GM23338 (cell line): ENCODE data around the gene PLPP4. TPM values are rescaled to one million over a fixed set of nuclear protein-coding genes. Genes with fewer than 3 reads are reported as not detected.

Experiments
- ATAC-seq: fragments of 200-7000 bp; cut with Tn5 transposase; 3 replicates; pipeline ENCODE4 v1.9.1; 2020
- DNase-seq: peaks from one replicate; pipeline ENCODE4 v3.0.0-alpha.2; 2015; ENCODE audit warnings: low spot score
- H2AFZ ChIP-seq: fragments of 200-600 bp; sonication (generic); 2 replicates; pipeline ENCODE4 v1.8.0; 2016; ENCODE audit warnings: antibody characterized with exemption, mild to moderate bottlenecking, moderate library complexity
- H3F3A ChIP-seq: fragments of 200-600 bp; sonication (generic); replicated peaks from 2 replicates; pipeline ENCODE4 v1.8.0; 2017; ENCODE audit warnings: antibody characterized with exemption, mixed run types, low read depth
- H3K27ac ChIP-seq: fragments of 200-600 bp; sonication (generic); 2 replicates; pipeline ENCODE4 v1.6.1; 2016; ENCODE audit warnings: low read depth
- H3K27me3 ChIP-seq: fragments of 200-600 bp; sonication (generic); 2 replicates; pipeline ENCODE4 v1.8.0; 2016; ENCODE audit warnings: mild to moderate bottlenecking, mixed run types, moderate library complexity; ENCODE audit not compliant: insufficient read depth
- H3K36me3 ChIP-seq: fragments of 200-600 bp; sonication (generic); 2 replicates; pipeline ENCODE4 v1.8.0; 2016; ENCODE audit warnings: mild to moderate bottlenecking; ENCODE audit not compliant: insufficient read depth
- H3K4me1 ChIP-seq: fragments of 200-600 bp; sonication (generic); 2 replicates; pipeline ENCODE4 v1.8.0; 2016; ENCODE audit warnings: mild to moderate bottlenecking, moderate library complexity; ENCODE audit not compliant: insufficient read depth
- H3K4me2 ChIP-seq: fragments of 200-600 bp; sonication (generic); 2 replicates; pipeline ENCODE4 v1.7.1; 2017; ENCODE audit warnings: mixed run types
- H3K4me3 ChIP-seq: fragments of 200-600 bp; sonication (generic); 2 replicates; pipeline ENCODE4 v1.6.1; 2016; ENCODE audit warnings: mixed run types
- H3K79me2 ChIP-seq: fragments of 200-600 bp; sonication (generic); replicated peaks from 2 replicates; pipeline ENCODE4 v1.8.0; 2017; ENCODE audit warnings: mild to moderate bottlenecking; ENCODE audit not compliant: insufficient read depth
- H3K9me2 ChIP-seq: fragments of 200-600 bp; sonication (generic); 2 replicates; pipeline ENCODE4 v1.8.0; 2017; ENCODE audit not compliant: insufficient read depth
- H4K20me1 ChIP-seq: fragments of 200-600 bp; sonication (generic); replicated peaks from 2 replicates; pipeline ENCODE4 v1.8.0; 2017; ENCODE audit warnings: mild to moderate bottlenecking; ENCODE audit not compliant: insufficient read depth
- H3K27ac Mint-ChIP-seq: 2 replicates; pipeline ENCODE4 v1.8.0; 2020; ENCODE audit warnings: inconsistent platforms, mild to moderate bottlenecking, moderate library complexity, mixed read lengths
- H3K27me3 Mint-ChIP-seq: 3 replicates; pipeline ENCODE4 v1.8.0; 2022; ENCODE audit warnings: low read depth, mild to moderate bottlenecking, moderate library complexity, mixed read lengths, inconsistent platforms; ENCODE audit not compliant: insufficient read depth, poor library complexity
- H3K36me3 Mint-ChIP-seq: 3 replicates; pipeline ENCODE4 v1.8.0; 2021; ENCODE audit warnings: low read depth, mild to moderate bottlenecking, inconsistent platforms, moderate library complexity, mixed read lengths
- H3K4me1 Mint-ChIP-seq: 3 replicates; pipeline ENCODE4 v1.8.0; 2020; ENCODE audit warnings: mild to moderate bottlenecking, inconsistent platforms, mixed read lengths
- H3K4me3 Mint-ChIP-seq: 3 replicates; pipeline ENCODE4 v1.8.0; 2021; ENCODE audit warnings: moderate library complexity, mild to moderate bottlenecking, inconsistent platforms, mixed read lengths
- H3K9me3 Mint-ChIP-seq: 3 replicates; pipeline ENCODE4 v1.8.0; 2020; ENCODE audit warnings: moderate library complexity, mild to moderate bottlenecking, inconsistent platforms, mixed read lengths
- CREB1 ChIP-seq: fragments of 250-450 bp; sonication (Bioruptor Pico); IDR thresholded peaks from 2 replicates; pipeline ENCODE4 v1.5.0; 2020; ENCODE audit warnings: low read depth, mild to moderate bottlenecking, moderate library complexity
- CTCF ChIP-seq, 2 experiments: fragments of 200-600 bp in 1 of 2; sonication (generic) in 1 of 2; conservative IDR thresholded peaks; 2 replicates each; pipeline versions ENCODE4 v1.5.1 to v1.6.1; 2016 to 2017; ENCODE audit warnings: antibody characterized with exemption in 2 of 2, low read depth in 2 of 2, mild to moderate bottlenecking in 2 of 2, moderate library complexity in 1 of 2
- EZH2 ChIP-seq: fragments of 200-600 bp; sonication (generic); IDR thresholded peaks from one replicate; pipeline ENCODE4 v1.8.0; 2017; ENCODE audit warnings: antibody characterized with exemption, mild to moderate bottlenecking, low read depth; ENCODE audit not compliant: unreplicated experiment
- EZH2phosphoT487 ChIP-seq: fragments of 200-600 bp; sonication (generic); IDR thresholded peaks from one replicate; pipeline ENCODE4 v1.8.1; 2018; ENCODE audit warnings: antibody characterized with exemption; ENCODE audit not compliant: unreplicated experiment
- JUNB ChIP-seq: IDR thresholded peaks from one replicate; pipeline ENCODE4 v1.6.1; 2016; ENCODE audit warnings: antibody characterized with exemption; ENCODE audit not compliant: unreplicated experiment
- NANOG ChIP-seq: IDR thresholded peaks from 2 replicates; pipeline ENCODE4 v1.6.1; 2016; ENCODE audit warnings: antibody characterized with exemption, borderline replicate concordance
- POLR2AphosphoS5 ChIP-seq: IDR thresholded peaks from 2 replicates; pipeline ENCODE4 v1.6.1; 2016; ENCODE audit warnings: antibody characterized with exemption, low read depth
- STAT1 ChIP-seq: IDR thresholded peaks from one replicate; pipeline ENCODE4 v1.6.1; 2016; ENCODE audit warnings: antibody characterized with exemption; ENCODE audit not compliant: unreplicated experiment
- ZNF114 ChIP-seq: fragments of 250-450 bp; sonication (Bioruptor Pico); IDR thresholded peaks from 2 replicates; pipeline ENCODE4 v1.5.0; 2020; ENCODE audit warnings: mild to moderate bottlenecking, moderate library complexity
- ZNF331 ChIP-seq: fragments of 250-450 bp; sonication (Bioruptor Pico); IDR thresholded peaks from 2 replicates; pipeline ENCODE4 v1.5.0; 2020; ENCODE audit warnings: low read depth, mild to moderate bottlenecking, moderate library complexity
- polyA plus RNA-seq: library from polyadenylated mRNA; unstranded; fragments of >200 nt; fragmentation: Nextera tagmentation; extraction: Ambion mirVana; gene quantifications from 2 replicates; pipeline ENCODE4 v1.2.1, GENCODE V29; 2016
- total RNA-seq: library from RNA; depleted of rRNA; stranded (reverse); fragments of >200 nt; shearing (Covaris generic); gene quantifications from 2 replicates; pipeline ENCODE4 v1.2.3, GENCODE V29; 2014
- TF ChIP-seq, protein P1 (sequence below): IDR thresholded peaks from 2 replicates; pipeline ENCODE4 v1.6.1; 2016; ENCODE audit warnings: antibody characterized with exemption
- TF ChIP-seq, protein P2 (sequence below): fragments of 250-450 bp; sonication (Bioruptor Pico); IDR thresholded peaks from 2 replicates; pipeline ENCODE4 v1.5.0; 2020; ENCODE audit warnings: mild to moderate bottlenecking, moderate library complexity
- TF ChIP-seq, protein P3 (sequence below): IDR thresholded peaks from one replicate; pipeline ENCODE4 v1.6.1; 2018; ENCODE audit warnings: antibody characterized with exemption; ENCODE audit not compliant: unreplicated experiment

The PLPP4 gene
- total and polyA plus RNA-seq, 2 experiments from 2014 or later = 0.24 to 0.31 TPM

DNA sequence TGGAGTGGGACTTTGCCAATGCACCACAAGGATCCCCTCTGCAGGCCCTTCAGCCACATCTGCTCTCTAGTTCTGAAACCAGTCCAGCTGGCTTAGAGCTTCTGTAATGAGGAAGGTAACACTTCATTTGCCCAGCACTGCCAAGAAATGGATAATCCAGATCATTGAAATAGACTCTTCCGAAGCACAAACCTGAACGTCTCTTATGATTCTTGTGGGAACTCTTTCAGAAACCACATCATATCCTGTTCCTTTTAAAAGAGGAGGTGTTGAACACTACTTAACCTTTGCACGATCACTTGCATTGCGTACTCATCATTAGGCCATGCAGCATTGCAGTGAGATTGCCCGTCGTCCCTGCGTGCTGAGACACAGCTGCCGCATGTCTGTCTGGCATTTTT, 25.8 kb upstream of the PLPP4 start:
- Mint-ChIP-seq H3K4me1 (peaks cover under 1% of the 10 kb centered on the region; the same call in 1 of the 3 replicates), H3K4me3 (no peak overlapping the region), H3K27ac (no peak overlapping the region), H3K36me3 (no peaks in the 10 kb centered on the region), H3K9me3 (no peaks in the 10 kb centered on the region), H3K27me3 (no peaks in the 10 kb centered on the region)
- Histone ChIP-seq H2AFZ (no peak overlapping the region), H4K20me1 (no peaks in the 10 kb centered on the region), H3K4me1 (no peaks in the 10 kb centered on the region), H3K27ac (no peak overlapping the region), H3F3A (no peaks in the 10 kb centered on the region), H3K9me2 (no peaks in the 10 kb centered on the region), H3K27me3 (no peaks in the 10 kb centered on the region), H3K4me2 (no peak overlapping the region), H3K4me3 (no peak overlapping the region), H3K36me3 (no peaks in the 10 kb centered on the region), H3K79me2 (no peaks in the 10 kb centered on the region)
- no peak for ATAC-seq
- no peak for DNase-seq
- no peak for TF ChIP-seq JUNB
- no peak for TF ChIP-seq NANOG
- TF ChIP-seq, protein P1, sequence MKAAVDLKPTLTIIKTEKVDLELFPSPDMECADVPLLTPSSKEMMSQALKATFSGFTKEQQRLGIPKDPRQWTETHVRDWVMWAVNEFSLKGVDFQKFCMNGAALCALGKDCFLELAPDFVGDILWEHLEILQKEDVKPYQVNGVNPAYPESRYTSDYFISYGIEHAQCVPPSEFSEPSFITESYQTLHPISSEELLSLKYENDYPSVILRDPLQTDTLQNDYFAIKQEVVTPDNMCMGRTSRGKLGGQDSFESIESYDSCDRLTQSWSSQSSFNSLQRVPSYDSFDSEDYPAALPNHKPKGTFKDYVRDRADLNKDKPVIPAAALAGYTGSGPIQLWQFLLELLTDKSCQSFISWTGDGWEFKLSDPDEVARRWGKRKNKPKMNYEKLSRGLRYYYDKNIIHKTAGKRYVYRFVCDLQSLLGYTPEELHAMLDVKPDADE = no peak
- no peak for TF ChIP-seq ZNF331 (CRISPR knock-in tag)
- no peak for TF ChIP-seq POLR2AphosphoS5
- no peak for TF ChIP-seq EZH2
- no peak for TF ChIP-seq EZH2phosphoT487
- no peak for TF ChIP-seq CTCF (conservative IDR thresholded peaks at IDR 0.05; ENCODE audit: low read depth in 2 of 2)
- no peak for TF ChIP-seq ZNF114
- no peak for TF ChIP-seq STAT1
- TF ChIP-seq CREB1 (CRISPR knock-in tag) = no peak
- TF ChIP-seq, protein P2, sequence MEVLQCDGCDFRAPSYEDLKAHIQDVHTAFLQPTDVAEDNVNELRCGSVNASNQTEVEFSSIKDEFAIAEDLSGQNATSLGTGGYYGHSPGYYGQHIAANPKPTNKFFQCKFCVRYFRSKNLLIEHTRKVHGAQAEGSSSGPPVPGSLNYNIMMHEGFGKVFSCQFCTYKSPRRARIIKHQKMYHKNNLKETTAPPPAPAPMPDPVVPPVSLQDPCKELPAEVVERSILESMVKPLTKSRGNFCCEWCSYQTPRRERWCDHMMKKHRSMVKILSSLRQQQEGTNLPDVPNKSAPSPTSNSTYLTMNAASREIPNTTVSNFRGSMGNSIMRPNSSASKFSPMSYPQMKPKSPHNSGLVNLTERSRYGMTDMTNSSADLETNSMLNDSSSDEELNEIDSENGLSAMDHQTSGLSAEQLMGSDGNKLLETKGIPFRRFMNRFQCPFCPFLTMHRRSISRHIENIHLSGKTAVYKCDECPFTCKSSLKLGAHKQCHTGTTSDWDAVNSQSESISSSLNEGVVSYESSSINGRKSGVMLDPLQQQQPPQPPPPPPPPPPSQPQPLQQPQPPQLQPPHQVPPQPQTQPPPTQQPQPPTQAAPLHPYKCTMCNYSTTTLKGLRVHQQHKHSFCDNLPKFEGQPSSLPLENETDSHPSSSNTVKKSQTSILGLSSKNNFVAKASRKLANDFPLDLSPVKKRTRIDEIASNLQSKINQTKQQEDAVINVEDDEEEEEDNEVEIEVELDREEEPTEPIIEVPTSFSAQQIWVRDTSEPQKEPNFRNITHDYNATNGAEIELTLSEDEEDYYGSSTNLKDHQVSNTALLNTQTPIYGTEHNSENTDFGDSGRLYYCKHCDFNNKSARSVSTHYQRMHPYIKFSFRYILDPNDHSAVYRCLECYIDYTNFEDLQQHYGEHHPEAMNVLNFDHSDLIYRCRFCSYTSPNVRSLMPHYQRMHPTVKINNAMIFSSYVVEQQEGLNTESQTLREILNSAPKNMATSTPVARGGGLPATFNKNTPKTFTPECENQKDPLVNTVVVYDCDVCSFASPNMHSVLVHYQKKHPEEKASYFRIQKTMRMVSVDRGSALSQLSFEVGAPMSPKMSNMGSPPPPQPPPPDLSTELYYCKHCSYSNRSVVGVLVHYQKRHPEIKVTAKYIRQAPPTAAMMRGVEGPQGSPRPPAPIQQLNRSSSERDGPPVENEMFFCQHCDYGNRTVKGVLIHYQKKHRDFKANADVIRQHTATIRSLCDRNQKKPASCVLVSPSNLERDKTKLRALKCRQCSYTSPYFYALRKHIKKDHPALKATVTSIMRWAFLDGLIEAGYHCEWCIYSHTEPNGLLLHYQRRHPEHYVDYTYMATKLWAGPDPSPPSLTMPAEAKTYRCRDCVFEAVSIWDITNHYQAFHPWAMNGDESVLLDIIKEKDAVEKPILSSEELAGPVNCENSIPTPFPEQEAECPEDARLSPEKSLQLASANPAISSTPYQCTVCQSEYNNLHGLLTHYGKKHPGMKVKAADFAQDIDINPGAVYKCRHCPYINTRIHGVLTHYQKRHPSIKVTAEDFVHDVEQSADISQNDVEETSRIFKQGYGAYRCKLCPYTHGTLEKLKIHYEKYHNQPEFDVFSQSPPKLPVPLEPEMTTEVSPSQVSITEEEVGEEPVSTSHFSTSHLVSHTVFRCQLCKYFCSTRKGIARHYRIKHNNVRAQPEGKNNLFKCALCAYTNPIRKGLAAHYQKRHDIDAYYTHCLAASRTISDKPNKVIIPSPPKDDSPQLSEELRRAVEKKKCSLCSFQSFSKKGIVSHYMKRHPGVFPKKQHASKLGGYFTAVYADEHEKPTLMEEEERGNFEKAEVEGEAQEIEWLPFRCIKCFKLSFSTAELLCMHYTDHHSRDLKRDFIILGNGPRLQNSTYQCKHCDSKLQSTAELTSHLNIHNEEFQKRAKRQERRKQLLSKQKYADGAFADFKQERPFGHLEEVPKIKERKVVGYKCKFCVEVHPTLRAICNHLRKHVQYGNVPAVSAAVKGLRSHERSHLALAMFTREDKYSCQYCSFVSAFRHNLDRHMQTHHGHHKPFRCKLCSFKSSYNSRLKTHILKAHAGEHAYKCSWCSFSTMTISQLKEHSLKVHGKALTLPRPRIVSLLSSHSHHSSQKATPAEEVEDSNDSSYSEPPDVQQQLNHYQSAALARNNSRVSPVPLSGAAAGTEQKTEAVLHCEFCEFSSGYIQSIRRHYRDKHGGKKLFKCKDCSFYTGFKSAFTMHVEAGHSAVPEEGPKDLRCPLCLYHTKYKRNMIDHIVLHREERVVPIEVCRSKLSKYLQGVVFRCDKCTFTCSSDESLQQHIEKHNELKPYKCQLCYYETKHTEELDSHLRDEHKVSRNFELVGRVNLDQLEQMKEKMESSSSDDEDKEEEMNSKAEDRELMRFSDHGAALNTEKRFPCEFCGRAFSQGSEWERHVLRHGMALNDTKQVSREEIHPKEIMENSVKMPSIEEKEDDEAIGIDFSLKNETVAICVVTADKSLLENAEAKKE (CRISPR knock-in tag) = no peak
- TF ChIP-seq, protein P3, sequence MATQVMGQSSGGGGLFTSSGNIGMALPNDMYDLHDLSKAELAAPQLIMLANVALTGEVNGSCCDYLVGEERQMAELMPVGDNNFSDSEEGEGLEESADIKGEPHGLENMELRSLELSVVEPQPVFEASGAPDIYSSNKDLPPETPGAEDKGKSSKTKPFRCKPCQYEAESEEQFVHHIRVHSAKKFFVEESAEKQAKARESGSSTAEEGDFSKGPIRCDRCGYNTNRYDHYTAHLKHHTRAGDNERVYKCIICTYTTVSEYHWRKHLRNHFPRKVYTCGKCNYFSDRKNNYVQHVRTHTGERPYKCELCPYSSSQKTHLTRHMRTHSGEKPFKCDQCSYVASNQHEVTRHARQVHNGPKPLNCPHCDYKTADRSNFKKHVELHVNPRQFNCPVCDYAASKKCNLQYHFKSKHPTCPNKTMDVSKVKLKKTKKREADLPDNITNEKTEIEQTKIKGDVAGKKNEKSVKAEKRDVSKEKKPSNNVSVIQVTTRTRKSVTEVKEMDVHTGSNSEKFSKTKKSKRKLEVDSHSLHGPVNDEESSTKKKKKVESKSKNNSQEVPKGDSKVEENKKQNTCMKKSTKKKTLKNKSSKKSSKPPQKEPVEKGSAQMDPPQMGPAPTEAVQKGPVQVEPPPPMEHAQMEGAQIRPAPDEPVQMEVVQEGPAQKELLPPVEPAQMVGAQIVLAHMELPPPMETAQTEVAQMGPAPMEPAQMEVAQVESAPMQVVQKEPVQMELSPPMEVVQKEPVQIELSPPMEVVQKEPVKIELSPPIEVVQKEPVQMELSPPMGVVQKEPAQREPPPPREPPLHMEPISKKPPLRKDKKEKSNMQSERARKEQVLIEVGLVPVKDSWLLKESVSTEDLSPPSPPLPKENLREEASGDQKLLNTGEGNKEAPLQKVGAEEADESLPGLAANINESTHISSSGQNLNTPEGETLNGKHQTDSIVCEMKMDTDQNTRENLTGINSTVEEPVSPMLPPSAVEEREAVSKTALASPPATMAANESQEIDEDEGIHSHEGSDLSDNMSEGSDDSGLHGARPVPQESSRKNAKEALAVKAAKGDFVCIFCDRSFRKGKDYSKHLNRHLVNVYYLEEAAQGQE = no peak
